NOMO-1 treated with dmso at 0.1 percent for 144 hours (cell line): ENCODE results near the gene ANKS1A.

ENCODE experiments used
- DNase-seq: peaks from one replicate; lab custom pipeline; 2025; ENCODE audit not compliant: unreplicated experiment; lab: John Stamatoyannopoulos, UW

ANKS1A gene

GRCh38 chr6:34953061-34954025, 64.3 kb downstream of the ANKS1A start:
- no peak for DNase-seq

DNA sequence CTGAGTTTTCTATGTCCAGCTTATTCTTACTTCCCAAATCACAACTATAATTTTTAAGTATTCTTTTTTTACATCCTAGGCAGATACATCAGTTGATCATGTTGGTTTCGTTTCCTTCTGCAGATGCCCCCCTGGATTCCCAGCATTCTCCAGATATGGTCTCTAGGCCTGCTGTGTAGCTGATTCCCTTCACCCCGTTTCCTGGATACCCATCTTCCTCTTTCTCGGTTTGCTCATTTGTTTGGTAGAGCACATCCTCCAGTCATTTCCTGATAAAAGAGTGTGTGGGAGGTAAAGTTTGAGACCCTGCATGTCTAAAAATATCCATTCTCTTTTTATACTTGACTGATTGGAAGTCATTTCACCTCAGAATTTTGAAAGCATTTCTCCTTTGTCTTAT, 66.4 kb downstream of the ANKS1A start:
- no peak for DNase-seq

DNA sequence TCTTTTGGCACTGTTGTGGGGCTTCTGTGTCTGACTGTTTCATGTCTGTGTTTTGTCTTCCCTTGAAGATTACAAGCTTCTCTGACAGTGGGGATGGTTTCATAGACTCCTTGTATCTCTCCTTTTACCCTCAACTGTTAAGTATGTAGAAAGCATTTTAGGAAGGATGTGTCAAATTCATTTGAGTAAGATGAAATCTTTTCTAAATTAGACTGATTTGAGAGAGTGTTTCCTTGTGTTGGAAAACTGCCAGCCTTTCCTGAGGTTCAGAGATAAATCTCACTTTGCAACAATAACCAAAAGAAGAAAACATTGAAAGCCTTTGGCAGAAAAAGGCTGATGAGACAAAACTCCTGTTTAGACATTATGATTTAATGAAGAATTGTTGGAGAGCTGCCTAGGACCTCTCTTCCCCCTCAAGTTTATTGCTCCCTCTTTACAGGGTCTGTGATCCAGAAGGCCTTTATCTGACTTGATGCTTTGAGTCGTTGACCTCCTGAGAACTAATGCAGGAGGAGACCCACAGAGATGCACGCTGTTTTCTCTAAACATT, 68.3 kb downstream of the ANKS1A start:
- DNase-seq, result no peak

- no peak for DNase-seq
Measured at GRCh38 chr6:34958734-34959133, 69.7 kb downstream of the ANKS1A start.

GRCh38 chr6:34959224-34959623, 70.2 kb downstream of the ANKS1A start:
- DNase-seq, result no peak

- no peak for DNase-seq
Measured at GRCh38 chr6:34961082-34961481, 72.0 kb downstream of the ANKS1A start.

- no peak for DNase-seq
Measured at GRCh38 chr6:34961574-34961973, 72.5 kb downstream of the ANKS1A start.

DNA sequence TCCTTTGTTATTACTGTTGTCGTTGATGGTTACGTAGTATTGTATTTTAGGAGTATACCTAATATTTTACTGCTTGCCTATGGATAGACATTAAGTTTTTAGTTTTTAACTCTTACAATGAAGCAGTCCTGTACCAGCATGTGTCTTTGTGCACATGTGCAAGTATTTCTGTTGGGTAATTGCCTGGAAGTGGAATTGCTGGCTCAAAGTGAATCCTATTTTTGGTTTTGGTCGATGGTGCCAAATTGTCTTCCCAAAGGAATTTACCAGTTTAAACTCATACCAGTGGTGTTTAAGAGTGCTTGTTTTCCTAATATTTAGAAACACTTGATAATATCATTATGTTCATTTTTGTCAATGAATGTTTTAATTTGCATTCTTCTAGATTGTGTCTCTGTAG, 75.5 kb downstream of the ANKS1A start:
- no peak for DNase-seq

GRCh38 chr6:34967461-34967860, 78.4 kb downstream of the ANKS1A start:
- no peak for DNase-seq

DNA sequence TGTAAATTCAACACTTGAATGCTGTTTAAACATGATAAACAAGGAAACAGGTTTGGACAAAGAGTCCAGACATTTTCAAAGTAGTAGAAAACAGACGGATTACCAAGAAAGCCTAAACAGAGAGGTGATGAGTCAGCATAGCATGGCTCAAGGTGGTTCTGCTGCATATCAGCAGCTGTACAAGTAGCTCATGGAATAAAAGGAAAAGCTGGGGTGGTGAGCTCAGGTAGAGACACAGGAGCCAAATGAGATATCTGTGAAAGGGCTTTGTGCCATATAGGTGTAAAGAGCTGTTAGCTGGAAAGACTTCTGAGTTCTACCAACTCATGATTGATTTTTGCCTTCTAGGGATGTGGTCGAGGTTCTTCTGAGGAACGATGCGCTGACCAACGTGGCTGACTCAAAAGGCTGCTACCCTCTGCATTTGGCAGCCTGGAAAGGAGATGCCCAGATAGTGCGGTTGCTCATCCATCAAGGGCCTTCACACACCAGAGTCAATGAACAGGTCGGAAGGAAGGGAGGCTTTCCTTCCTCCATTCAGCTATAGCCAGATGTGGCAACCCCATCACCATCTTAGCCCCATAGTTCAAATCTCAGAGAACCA, 80.7 kb downstream of the ANKS1A start:
- DNase-seq, result no peak

DNA sequence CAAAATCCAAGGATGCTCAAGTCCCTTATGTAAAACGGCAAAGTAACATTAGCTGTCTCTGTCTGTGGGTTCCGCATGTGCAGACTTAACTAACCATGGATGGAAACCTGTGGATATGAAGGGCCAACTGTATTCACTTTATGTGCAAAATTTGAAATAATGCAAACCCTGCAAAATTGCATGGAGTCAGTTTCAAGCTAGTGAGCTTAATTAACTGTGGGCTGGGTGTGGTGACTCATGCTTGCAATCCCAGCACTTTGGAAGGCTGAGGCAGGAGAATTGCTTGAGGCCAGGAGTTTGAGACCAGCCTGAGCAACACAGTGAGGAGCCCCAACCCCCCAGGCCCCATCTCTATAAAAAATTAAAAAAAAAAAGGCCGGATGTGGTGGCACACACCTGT, 81.4 kb downstream of the ANKS1A start:
- DNase-seq, result no peak

GRCh38 chr6:34970957-34971356, 81.9 kb downstream of the ANKS1A start:
- no peak for DNase-seq

GRCh38 chr6:34973547-34974248, 84.6 kb downstream of the ANKS1A start:
- no peak for DNase-seq

- no peak for DNase-seq
Measured at GRCh38 chr6:34974249-34974642, 85.2 kb downstream of the ANKS1A start.

DNA sequence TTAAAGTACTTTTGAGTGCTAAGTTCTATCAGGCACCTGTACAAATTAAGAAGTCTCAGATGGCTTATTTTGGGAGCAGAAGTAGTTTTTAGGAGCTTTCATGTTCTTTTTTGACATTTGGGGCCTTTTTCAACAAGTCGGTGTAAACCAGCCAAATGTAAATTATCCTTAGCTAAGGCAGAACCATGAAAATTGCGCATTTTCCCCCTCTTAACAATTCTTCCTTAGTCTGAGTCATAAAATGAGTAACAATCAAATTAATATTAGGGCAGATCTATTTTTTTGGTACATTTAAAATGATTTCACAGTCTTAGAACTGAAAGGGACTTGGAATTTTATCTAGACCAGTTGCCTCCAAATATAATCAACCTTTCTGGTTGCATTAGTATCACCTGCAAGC, 87.2 kb downstream of the ANKS1A start:
- no peak for DNase-seq

DNA sequence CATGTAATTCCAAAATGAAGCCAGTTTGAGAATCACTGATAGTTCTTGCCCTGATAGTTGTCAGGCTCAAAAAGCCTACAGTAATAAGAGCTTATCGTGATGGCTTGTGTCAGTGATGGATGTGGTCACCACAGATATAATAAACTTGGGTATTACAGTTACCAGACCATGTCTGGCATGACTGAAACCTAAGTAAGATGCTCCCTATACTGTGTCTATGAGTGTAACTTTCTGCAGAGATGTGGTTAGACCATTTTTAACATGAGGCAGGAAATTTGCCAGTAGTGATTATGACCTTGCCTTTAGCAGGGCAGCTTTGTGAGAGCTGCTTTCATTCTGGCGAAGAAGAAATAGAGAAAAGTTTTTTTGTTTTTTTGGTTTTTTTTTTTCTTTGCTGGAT, 90.2 kb downstream of the ANKS1A start:
- no peak for DNase-seq

- DNase-seq, result no peak
Measured at GRCh38 chr6:34979994-34980393, 90.9 kb downstream of the ANKS1A start.

- no peak for DNase-seq
Measured at GRCh38 chr6:34981366-34981765, 92.3 kb downstream of the ANKS1A start.

- DNase-seq, result no peak
Measured at GRCh38 chr6:34981951-34982350, 92.9 kb downstream of the ANKS1A start.

- DNase-seq, result no peak
Measured at GRCh38 chr6:34982424-34982852, 93.4 kb downstream of the ANKS1A start.

DNA sequence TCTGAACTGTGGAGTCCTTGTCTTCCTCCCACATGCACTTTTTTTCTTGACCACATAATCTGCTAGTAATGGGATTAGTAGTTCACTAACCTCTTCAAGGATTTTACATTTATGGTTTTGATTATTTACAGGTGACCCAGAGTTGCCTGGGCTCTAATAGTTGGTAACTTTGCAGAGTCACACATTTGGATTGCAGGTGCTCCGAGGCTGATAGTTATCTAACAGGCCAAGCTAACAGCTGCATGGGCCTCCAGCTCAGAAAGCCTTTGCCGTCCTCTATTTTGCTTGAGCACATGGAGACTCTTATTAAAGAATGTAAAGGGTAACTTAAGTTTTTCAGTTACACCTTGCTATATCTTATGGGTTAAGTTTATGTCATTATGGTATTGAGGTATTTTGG, 95.4 kb downstream of the ANKS1A start:
- DNase-seq, result no peak

- no peak for DNase-seq
Measured at GRCh38 chr6:34985236-34985635, 96.2 kb downstream of the ANKS1A start.
